ENCODE results near the gene IL18R1.

Gene IL18R1

DNA sequence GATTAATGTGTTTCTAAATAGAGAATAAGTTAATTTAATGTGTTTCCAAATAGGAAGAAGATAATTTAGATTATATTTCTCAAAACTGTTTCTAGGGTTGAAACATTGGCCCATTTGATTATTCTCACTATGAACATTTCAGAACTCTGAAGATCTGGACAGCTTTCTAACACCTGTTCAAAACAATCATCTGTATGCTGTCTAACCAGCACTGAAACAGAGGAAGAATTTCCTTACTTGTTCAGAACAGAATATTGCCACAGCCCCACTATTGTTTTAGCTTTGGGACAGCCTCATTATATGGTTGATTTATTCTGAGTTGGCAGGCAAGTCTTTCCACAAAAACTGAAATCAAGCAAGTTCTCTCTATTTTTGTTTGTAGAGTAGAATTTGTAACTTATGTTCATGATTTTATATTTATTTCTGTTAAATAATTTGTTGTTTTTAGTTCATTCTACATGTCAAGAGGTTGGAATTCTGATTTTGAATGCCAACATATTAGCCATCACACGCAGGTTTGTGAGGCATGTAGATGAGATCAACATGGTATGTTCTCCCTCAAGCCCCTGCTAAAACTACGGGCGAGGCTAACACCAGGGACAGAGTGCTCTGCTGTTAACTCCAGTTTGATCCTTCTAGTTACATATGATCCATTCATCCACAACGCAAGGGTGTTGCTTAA is 78.5 kb downstream of the IL18R1 start:
- H2AFZ ChIP-seq (ENCODE audit: low read depth, low read length, severe bottlenecking): no peak overlapping the region
- no peaks in the 10 kb centered on the region for H3K27me3 ChIP-seq (ENCODE audit: low read length)
- H3K9me3 ChIP-seq (ENCODE audit: insufficient read depth, low read length): no peaks in the 10 kb centered on the region
- H3K9ac ChIP-seq (ENCODE audit: low read length): no peak overlapping the region
- no peaks in the 10 kb centered on the region for H3K36me3 ChIP-seq (ENCODE audit: low read length)
- no peak overlapping the region for H3K4me2 ChIP-seq (ENCODE audit: low read depth, low read length, poor library complexity, severe bottlenecking)
- no peaks in the 10 kb centered on the region for H4K20me1 ChIP-seq (ENCODE audit: low read depth, low read length)
- H3F3A ChIP-seq (ENCODE audit: insufficient read depth): no peaks in the 10 kb centered on the region
- no peak overlapping the region for H3K4me3 ChIP-seq (ENCODE audit: insufficient read depth, low read length, poor library complexity, severe bottlenecking)
- H3K79me2 ChIP-seq (ENCODE audit: insufficient read depth, low read length): no peaks in the 10 kb centered on the region
- H3K27ac ChIP-seq (ENCODE audit: low read depth, low read length): no peak overlapping the region
- TF ChIP-seq, protein P1, sequence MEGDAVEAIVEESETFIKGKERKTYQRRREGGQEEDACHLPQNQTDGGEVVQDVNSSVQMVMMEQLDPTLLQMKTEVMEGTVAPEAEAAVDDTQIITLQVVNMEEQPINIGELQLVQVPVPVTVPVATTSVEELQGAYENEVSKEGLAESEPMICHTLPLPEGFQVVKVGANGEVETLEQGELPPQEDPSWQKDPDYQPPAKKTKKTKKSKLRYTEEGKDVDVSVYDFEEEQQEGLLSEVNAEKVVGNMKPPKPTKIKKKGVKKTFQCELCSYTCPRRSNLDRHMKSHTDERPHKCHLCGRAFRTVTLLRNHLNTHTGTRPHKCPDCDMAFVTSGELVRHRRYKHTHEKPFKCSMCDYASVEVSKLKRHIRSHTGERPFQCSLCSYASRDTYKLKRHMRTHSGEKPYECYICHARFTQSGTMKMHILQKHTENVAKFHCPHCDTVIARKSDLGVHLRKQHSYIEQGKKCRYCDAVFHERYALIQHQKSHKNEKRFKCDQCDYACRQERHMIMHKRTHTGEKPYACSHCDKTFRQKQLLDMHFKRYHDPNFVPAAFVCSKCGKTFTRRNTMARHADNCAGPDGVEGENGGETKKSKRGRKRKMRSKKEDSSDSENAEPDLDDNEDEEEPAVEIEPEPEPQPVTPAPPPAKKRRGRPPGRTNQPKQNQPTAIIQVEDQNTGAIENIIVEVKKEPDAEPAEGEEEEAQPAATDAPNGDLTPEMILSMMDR (IDR thresholded peaks at IDR 0.05; ENCODE audit: insufficient read depth, low read length, poor library complexity, severe bottlenecking): no peak
- TF ChIP-seq EZH2phosphoT487 (conservative IDR thresholded peaks at IDR 0.05; ENCODE audit: low read length): no peak
- H3K9me2 ChIP-seq (replicated peaks; ENCODE audit: insufficient read depth, low read length): no peaks in the 10 kb centered on the region

DNA sequence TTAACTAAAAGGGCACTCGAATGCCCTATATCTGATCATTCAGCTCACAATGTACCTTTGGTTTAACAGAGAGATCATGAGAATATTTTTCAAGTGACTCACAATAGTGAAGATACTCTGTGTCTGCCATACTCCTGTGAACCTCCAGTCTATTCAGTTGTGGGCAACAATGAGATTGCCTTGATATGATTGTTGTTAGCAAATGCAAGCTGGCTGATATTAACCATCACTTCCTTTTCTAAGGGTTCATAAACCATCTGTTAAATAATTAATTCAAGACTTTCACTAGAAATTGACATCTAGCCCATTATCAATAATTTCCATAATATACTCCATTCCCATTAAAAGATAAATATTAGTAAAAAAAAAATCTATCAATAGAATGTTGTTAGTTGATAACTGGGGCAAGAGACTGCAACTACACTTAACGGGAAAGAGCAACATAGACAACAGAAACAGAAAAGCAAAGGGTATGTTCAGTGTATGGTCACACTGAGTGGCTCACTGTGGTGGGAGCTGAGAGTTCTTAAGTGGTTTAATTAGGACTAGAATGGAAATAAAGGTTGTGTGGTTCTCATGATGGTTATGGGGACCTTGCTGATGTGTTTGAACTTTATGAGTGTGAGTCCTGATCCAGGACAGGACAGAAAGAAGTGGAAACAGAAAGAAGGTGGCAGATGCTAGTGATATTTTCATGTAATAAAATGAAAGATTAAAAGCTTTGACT is 79.2 kb downstream of the IL18R1 start:
- Histone ChIP-seq H3K9ac (ENCODE audit: low read length) (no peak overlapping the region), H2AFZ (ENCODE audit: low read depth, low read length, severe bottlenecking) (no peak overlapping the region), H3K9me3 (ENCODE audit: insufficient read depth, low read length) (no peaks in the 10 kb centered on the region), H3K79me2 (ENCODE audit: insufficient read depth, low read length) (no peaks in the 10 kb centered on the region), H3K4me2 (ENCODE audit: low read depth, low read length, poor library complexity, severe bottlenecking) (no peak overlapping the region), H3F3A (ENCODE audit: insufficient read depth) (no peaks in the 10 kb centered on the region), H3K27me3 (ENCODE audit: low read length) (no peaks in the 10 kb centered on the region), H3K36me3 (ENCODE audit: low read length) (no peaks in the 10 kb centered on the region), H3K27ac (ENCODE audit: low read depth, low read length) (no peak overlapping the region), H4K20me1 (ENCODE audit: low read depth, low read length) (no peaks in the 10 kb centered on the region), H3K9me2 (replicated peaks; ENCODE audit: insufficient read depth, low read length) (no peaks in the 10 kb centered on the region), H3K4me3 (ENCODE audit: insufficient read depth, low read length, poor library complexity, severe bottlenecking) (no peak overlapping the region)
- TF ChIP-seq EZH2phosphoT487 (conservative IDR thresholded peaks at IDR 0.05; ENCODE audit: low read length): no peak
- TF ChIP-seq, protein P1 (IDR thresholded peaks at IDR 0.05; ENCODE audit: insufficient read depth, low read length, poor library complexity, severe bottlenecking): no peak

DNA sequence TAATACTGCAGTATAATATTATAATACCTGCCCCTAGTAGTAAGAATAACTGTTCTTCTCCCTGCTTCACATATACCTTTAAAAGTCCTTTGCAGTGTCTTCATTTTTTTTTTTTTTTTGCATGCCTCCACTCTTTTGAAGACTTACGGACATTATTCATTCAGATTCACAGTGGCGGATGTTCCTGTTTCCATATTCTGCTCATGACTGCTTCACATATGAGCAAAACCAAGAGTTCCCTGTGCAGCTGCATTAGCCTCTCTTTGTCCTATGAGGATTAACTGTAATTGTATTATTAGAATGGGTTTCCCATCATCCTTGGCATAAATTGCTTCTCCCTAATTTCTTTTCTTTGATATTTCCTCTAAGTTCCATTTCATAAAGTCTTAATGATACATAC is 80.1 kb downstream of the IL18R1 start:
- Histone ChIP-seq H3K9ac (ENCODE audit: low read length) (no peak overlapping the region), H2AFZ (ENCODE audit: low read depth, low read length, severe bottlenecking) (no peak overlapping the region)
- TF ChIP-seq EZH2phosphoT487 (conservative IDR thresholded peaks at IDR 0.05; ENCODE audit: low read length): no peak
- TF ChIP-seq, protein P1 (IDR thresholded peaks at IDR 0.05; ENCODE audit: insufficient read depth, low read length, poor library complexity, severe bottlenecking): no peak

More for the DNA sequence above, 80.1 kb downstream of the IL18R1 start:
- H3K4me2 ChIP-seq (ENCODE audit: low read depth, low read length, poor library complexity, severe bottlenecking): no peak overlapping the region
- no peaks in the 10 kb centered on the region for H3F3A ChIP-seq (ENCODE audit: insufficient read depth)
- no peaks in the 10 kb centered on the region for H3K79me2 ChIP-seq (ENCODE audit: insufficient read depth, low read length)
- no peaks in the 10 kb centered on the region for H3K27me3 ChIP-seq (ENCODE audit: low read length)
- no peak overlapping the region for H3K27ac ChIP-seq (ENCODE audit: low read depth, low read length)
- no peaks in the 10 kb centered on the region for H3K9me2 ChIP-seq (replicated peaks; ENCODE audit: insufficient read depth, low read length)
- H3K36me3 ChIP-seq (ENCODE audit: low read length): no peaks in the 10 kb centered on the region
- H3K9me3 ChIP-seq (ENCODE audit: insufficient read depth, low read length): no peaks in the 10 kb centered on the region
- H4K20me1 ChIP-seq (ENCODE audit: low read depth, low read length): no peaks in the 10 kb centered on the region
- H3K4me3 ChIP-seq (ENCODE audit: insufficient read depth, low read length, poor library complexity, severe bottlenecking): no peak overlapping the region
